SK-N-SH treated with all-trans-retinoic acid at 6 μM for 48 hours (cell line): Measurements from ENCODE around the gene DLL4.

ENCODE experiments used
- ARNTL ChIP-seq: fragments of 450-650 bp; formaldehyde crosslinking; IDR thresholded peaks from 2 replicates; pipeline ENCODE4 v1.5.0; 2020; ENCODE audit warnings: low read depth, mild to moderate bottlenecking, moderate library complexity, borderline replicate concordance
- CSDC2 ChIP-seq: fragments of 250-450 bp; sonication (Bioruptor Pico); IDR thresholded peaks from 2 replicates; pipeline ENCODE4 v1.5.0; 2020; ENCODE audit warnings: mild to moderate bottlenecking, moderate library complexity
- CSRNP3 ChIP-seq: fragments of 250-450 bp; sonication (Bioruptor Pico); IDR thresholded peaks from 2 replicates; pipeline ENCODE4 v1.5.1; 2021; ENCODE audit warnings: mild to moderate bottlenecking, moderate library complexity
- GLIS3 ChIP-seq: fragments of 250-450 bp; sonication (Bioruptor Pico); IDR thresholded peaks from 2 replicates; pipeline ENCODE4 v1.5.0; 2020; ENCODE audit warnings: mild to moderate bottlenecking, moderate library complexity
- OSR1 ChIP-seq: fragments of 250-450 bp; sonication (Bioruptor Pico); IDR thresholded peaks from 2 replicates; pipeline ENCODE4 v1.8.0; 2022; ENCODE audit warnings: moderate library complexity, mild to moderate bottlenecking, inconsistent platforms
- RARB ChIP-seq: fragments of 250-450 bp; sonication (Bioruptor Pico); IDR thresholded peaks from 2 replicates; pipeline ENCODE4 v1.8.0; 2021; ENCODE audit warnings: mild to moderate bottlenecking, moderate library complexity
- TSHZ2 ChIP-seq: fragments of 250-450 bp; sonication (Bioruptor Pico); IDR thresholded peaks from 2 replicates; pipeline ENCODE4 v1.5.0; 2020; ENCODE audit warnings: mild to moderate bottlenecking, moderate library complexity
- ZFP3 ChIP-seq: fragments of 250-450 bp; sonication (Bioruptor Pico); IDR thresholded peaks from 2 replicates; pipeline ENCODE4 v1.5.0; 2020; ENCODE audit warnings: mild to moderate bottlenecking, moderate library complexity
- ZNF70 ChIP-seq: fragments of 450-650 bp; formaldehyde crosslinking; IDR thresholded peaks from 2 replicates; pipeline ENCODE4 v1.5.0; 2020; ENCODE audit warnings: mild to moderate bottlenecking, moderate library complexity

GRCh38 chr15:40932649-40933516 lies 3.7 kb downstream of the DLL4 start:
- TF ChIP-seq TSHZ2 (CRISPR knock-in tag) (no peak), GLIS3 (CRISPR knock-in tag) (no peak), ZNF70 (CRISPR knock-in tag) (no peak), OSR1 (CRISPR knock-in tag) (no peak), ARNTL (no peak), CSDC2 (CRISPR knock-in tag) (no peak), CSRNP3 (no peak), RARB (CRISPR knock-in tag) (no peak), ZFP3 (no peak)
